Testis (tissue), 2 donors: ENCODE results near the gene ALPI.

Source experiments
- CTCF ChIP-seq, 3 experiments: fragments of 450-650 bp in 2 of 3; fragments of 200-600 bp in 1 of 3; sonication (generic) in 1 of 3; IDR thresholded peaks; one replicate each; pipeline ENCODE4 v1.5.1; 2016 to 2019; ENCODE audit warnings: antibody characterized with exemption in 3 of 3, mild to moderate bottlenecking in 2 of 3, moderate library complexity in 1 of 3
- POLR2A ChIP-seq: fragments of 450-650 bp; IDR thresholded peaks from one replicate; pipeline ENCODE4 v1.6.1; 2017; ENCODE audit warnings: antibody characterized with exemption, mild to moderate bottlenecking, moderate library complexity

- TF ChIP-seq POLR2A (no peak), CTCF (IDR thresholded peaks at IDR 0.05) (no peak)
Observed at GRCh38 chr2:232406556-232407310, 49.2 kb upstream of the ALPI start, which contains the start of gene ALPG.
